Measurements from ENCODE around the gene GRID2. TPM values are rescaled to one million over a fixed set of nuclear protein-coding genes. Genes with fewer than 3 reads are reported as not detected.

GRID2 gene
- total RNA-seq, 2 donors from 2014 or later: 0.28 TPM; not detected in 1

- ATAC-seq (ENCODE audit: insufficient number of reproducible peaks, low FRiP score, low read depth): no peak
- Histone ChIP-seq H3K27me3 (replicated peaks; ENCODE audit: insufficient read depth) (no peaks in the 10 kb centered on the region), H3K9me3 (no peaks in the 10 kb centered on the region), H3K27ac (no peak overlapping the region), H3K4me1 (ENCODE audit: control insufficient read depth in 1 of 2, low read depth in 2 of 2) (no peaks in the 10 kb centered on the region), H3K36me3 (no peaks in the 10 kb centered on the region), H3K4me3 (no peak overlapping the region)
- TF ChIP-seq CTCF (IDR thresholded peaks at IDR 0.05): no peak
- no peak for DNase-seq (ENCODE audit: low spot score)
These were observed 918.0 kb downstream of the GRID2 start for GRCh38 chr4:93221771-93222170.

- TF ChIP-seq CTCF (IDR thresholded peaks at IDR 0.05): no peak
- no peak overlapping the region for H3K4me3 ChIP-seq
- no peak overlapping the region for H3K27ac ChIP-seq
- DNase-seq (ENCODE audit: low spot score) (no peak), ATAC-seq (ENCODE audit: insufficient number of reproducible peaks, low FRiP score, low read depth) (no peak)
- H3K4me1 ChIP-seq (ENCODE audit: control insufficient read depth in 1 of 2, low read depth in 2 of 2): no peaks in the 10 kb centered on the region
- no peaks in the 10 kb centered on the region for H3K36me3 ChIP-seq
- H3K27me3 ChIP-seq (replicated peaks; ENCODE audit: insufficient read depth): no peaks in the 10 kb centered on the region
- H3K9me3 ChIP-seq: no peaks in the 10 kb centered on the region
These were observed 924.3 kb downstream of the GRID2 start for GRCh38 chr4:93228021-93228420.

GRCh38 chr4:93232883-93233282, 929.1 kb downstream of the GRID2 start:
- no peaks in the 10 kb centered on the region for H3K36me3 ChIP-seq
- H3K4me3 ChIP-seq: no peak overlapping the region
- no peak overlapping the region for H3K27ac ChIP-seq
- H3K9me3 ChIP-seq: no peaks in the 10 kb centered on the region
- H3K4me1 ChIP-seq (ENCODE audit: control insufficient read depth in 1 of 2, low read depth in 2 of 2): no peaks in the 10 kb centered on the region
- DNase-seq (ENCODE audit: low spot score) (no peak), ATAC-seq (ENCODE audit: insufficient number of reproducible peaks, low FRiP score, low read depth) (no peak)
- TF ChIP-seq CTCF (IDR thresholded peaks at IDR 0.05): no peak
- no peaks in the 10 kb centered on the region for H3K27me3 ChIP-seq (replicated peaks; ENCODE audit: insufficient read depth)

GRCh38 chr4:93237521-93237920, 933.8 kb downstream of the GRID2 start:
- no peak for ATAC-seq (ENCODE audit: insufficient number of reproducible peaks, low FRiP score, low read depth)

GRCh38 chr4:93243262-93243661, 939.5 kb downstream of the GRID2 start:
- H3K4me3 ChIP-seq: no peak overlapping the region
- H3K9me3 ChIP-seq: no peaks in the 10 kb centered on the region
- H3K27me3 ChIP-seq (replicated peaks; ENCODE audit: insufficient read depth): no peaks in the 10 kb centered on the region
- DNase-seq (ENCODE audit: low spot score) (no peak), ATAC-seq (ENCODE audit: insufficient number of reproducible peaks, low FRiP score, low read depth) (no peak)
- H3K36me3 ChIP-seq: no peaks in the 10 kb centered on the region
- no peaks in the 10 kb centered on the region for H3K4me1 ChIP-seq (ENCODE audit: control insufficient read depth in 1 of 2, low read depth in 2 of 2)
- no peak for TF ChIP-seq CTCF (IDR thresholded peaks at IDR 0.05)
- H3K27ac ChIP-seq: no peak overlapping the region

More at GRCh38 chr4:93237521-93237920, 933.8 kb downstream of the GRID2 start:
- Histone ChIP-seq H3K4me1 (ENCODE audit: control insufficient read depth in 1 of 2, low read depth in 2 of 2) (no peaks in the 10 kb centered on the region), H3K9me3 (no peaks in the 10 kb centered on the region), H3K27ac (no peak overlapping the region), H3K36me3 (no peaks in the 10 kb centered on the region), H3K4me3 (no peak overlapping the region), H3K27me3 (replicated peaks; ENCODE audit: insufficient read depth) (no peaks in the 10 kb centered on the region)
- no peak for TF ChIP-seq CTCF (IDR thresholded peaks at IDR 0.05)
- no peak for DNase-seq (ENCODE audit: low spot score)

Measured in thoracic aorta (tissue), 2 donors.